ENCODE results near the gene MYH3. TPM values are rescaled to one million over a fixed set of nuclear protein-coding genes. Genes with fewer than 3 reads are reported as not detected.
A peak's percentile ranks its signal among the peaks of the same experiment; 100 is the strongest.

Gene MYH3
- total and polyA plus RNA-seq, 10 donors = 2.2 to 9.0 (median 4.9) TPM

DNA sequence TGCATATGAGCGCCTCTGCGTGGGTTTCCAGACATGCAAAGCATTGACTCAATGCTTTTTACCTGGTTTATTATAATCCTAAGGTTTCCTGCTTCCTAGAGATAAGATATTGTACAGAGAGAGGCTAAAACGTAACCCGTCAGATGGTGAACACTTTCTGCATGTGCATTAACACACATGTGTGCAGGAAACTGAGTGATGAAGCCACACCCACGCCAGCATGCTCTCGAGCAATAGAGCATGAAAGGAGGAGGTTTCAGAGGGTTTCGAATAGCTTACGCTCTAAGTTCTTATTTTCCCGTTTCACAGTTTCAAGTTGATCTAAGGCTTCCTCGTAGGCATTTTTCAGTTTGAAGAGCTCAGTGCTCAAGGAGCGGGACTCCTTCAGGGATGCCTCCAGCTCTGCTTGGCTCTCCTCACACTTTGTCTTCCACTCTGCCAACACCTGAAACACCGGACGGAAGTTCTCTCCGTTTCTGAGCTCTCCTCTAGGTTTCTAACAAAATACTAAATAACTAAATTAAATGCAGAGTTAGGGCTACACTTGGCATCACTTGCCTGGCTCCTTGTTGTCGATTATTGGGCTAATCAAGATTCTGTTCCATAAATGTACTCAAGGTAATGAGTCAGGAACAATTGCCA is 23.2 kb downstream of the MYH3 start:
- WGBS, 5 donors = 72 to 79% (median 75%) methylated on average over 15 of the region's 15 CpGs
- Histone ChIP-seq H3K4me3 (no peak overlapping the region), H3K36me3 (peaks cover 0 to 73% (median 13%) of the 10 kb centered on the region in 6 donors), H3K9me3 (no peaks in the 10 kb centered on the region), H3K27me3 (replicated peaks in 1 of 7) (no peaks in the 10 kb centered on the region), H3K27ac (no peak overlapping the region), H3K4me1 (peaks cover 0 to 12% (median 0%) of the 10 kb centered on the region in 6 donors)
- DNase-seq = peak; percentile 82
- intact Hi-C loops (cut with DNase I; ENCODE audit: low total_unique reads) = no loop called here
- TF ChIP-seq POLR2AphosphoS5 (IDR thresholded peaks at IDR 0.05) (no peak), POLR2A (IDR thresholded peaks at IDR 0.05) (no peak)
- TF ChIP-seq, protein P1, sequence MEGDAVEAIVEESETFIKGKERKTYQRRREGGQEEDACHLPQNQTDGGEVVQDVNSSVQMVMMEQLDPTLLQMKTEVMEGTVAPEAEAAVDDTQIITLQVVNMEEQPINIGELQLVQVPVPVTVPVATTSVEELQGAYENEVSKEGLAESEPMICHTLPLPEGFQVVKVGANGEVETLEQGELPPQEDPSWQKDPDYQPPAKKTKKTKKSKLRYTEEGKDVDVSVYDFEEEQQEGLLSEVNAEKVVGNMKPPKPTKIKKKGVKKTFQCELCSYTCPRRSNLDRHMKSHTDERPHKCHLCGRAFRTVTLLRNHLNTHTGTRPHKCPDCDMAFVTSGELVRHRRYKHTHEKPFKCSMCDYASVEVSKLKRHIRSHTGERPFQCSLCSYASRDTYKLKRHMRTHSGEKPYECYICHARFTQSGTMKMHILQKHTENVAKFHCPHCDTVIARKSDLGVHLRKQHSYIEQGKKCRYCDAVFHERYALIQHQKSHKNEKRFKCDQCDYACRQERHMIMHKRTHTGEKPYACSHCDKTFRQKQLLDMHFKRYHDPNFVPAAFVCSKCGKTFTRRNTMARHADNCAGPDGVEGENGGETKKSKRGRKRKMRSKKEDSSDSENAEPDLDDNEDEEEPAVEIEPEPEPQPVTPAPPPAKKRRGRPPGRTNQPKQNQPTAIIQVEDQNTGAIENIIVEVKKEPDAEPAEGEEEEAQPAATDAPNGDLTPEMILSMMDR (IDR thresholded peaks at IDR 0.05 in 8 of 11, conservative IDR thresholded peaks at IDR 0.05 in 3 of 11) = no peak

DNA sequence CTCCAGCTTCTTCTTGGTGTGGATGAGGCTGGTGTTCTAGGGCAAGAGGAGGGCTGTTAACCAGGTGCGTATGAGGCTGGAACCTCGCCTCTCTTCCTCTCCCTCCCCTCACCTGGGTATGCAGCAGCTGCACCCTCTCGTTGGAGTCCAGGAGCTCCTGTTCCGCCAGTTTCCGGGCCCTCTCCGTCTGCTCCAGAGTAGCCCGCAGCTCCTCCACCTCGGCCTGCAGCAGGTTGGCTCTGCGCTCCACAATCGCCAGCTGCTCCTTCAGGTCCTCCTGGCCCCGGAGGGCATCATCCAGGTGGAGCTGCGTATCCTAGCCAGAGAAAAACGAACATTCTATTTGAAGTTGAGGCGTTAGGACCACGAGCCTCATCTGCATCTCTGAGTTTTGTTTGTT is 25.4 kb downstream of the MYH3 start:
- no peak overlapping the region for H3K27ac ChIP-seq
- peaks cover 0 to 12% (median 0%) of the 10 kb centered on the region in 6 donors for H3K4me1 ChIP-seq
- no peaks in the 10 kb centered on the region for H3K9me3 ChIP-seq
- TF ChIP-seq, protein P1 (IDR thresholded peaks at IDR 0.05 in 8 of 11, conservative IDR thresholded peaks at IDR 0.05 in 3 of 11) = no peak
- no peak for TF ChIP-seq POLR2AphosphoS5 (IDR thresholded peaks at IDR 0.05)
- no peak for TF ChIP-seq POLR2A (IDR thresholded peaks at IDR 0.05)
- peaks cover 0 to 59% (median 5%) of the 10 kb centered on the region in 6 donors for H3K36me3 ChIP-seq
- WGBS, 5 donors = 87 to 92% (median 91%) methylated on average over 13 to 15 of the region's 15 CpGs
- intact Hi-C loops (cut with DNase I; ENCODE audit: low total_unique reads) = no loop called here
- no peak overlapping the region for H3K4me3 ChIP-seq
- peak; percentile 64 for DNase-seq
- H3K27me3 ChIP-seq (replicated peaks in 1 of 7) = no peaks in the 10 kb centered on the region

DNA sequence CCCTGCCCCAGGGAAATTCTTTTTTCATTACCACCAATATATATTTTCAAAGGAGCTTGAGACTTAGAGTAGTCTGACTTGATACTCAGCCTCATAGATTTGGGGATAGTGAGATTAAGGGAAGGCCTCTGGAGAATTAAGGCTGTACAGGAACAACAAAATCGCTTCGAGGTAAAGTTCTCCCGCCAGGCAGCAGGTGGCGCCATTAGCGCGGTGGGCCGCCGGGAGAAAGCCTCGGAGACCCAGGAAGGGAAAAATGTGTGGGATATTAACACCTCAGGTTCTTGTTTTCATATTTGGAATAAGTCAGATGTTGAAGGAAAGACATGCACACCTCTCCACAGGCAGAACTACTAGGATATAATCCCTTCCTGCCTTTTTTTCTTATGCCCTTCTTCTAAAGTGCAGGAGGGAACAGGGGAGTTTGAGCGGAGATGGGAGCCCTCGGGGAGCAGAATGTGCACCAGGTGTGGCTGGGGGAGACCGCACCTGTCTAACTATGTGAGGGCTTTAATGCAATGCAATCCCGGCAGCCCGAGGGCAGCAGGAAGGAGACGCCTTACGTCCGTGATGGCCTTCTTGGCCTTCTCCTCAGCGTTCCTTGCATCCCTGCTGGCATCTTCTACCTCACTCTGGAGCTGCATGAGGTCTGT is 25.9 kb downstream of the MYH3 start:
- no peak overlapping the region for H3K4me3 ChIP-seq
- H3K27me3 ChIP-seq (replicated peaks in 1 of 7) = no peaks in the 10 kb centered on the region
- H3K9me3 ChIP-seq = no peaks in the 10 kb centered on the region
- TF ChIP-seq POLR2AphosphoS5 (IDR thresholded peaks at IDR 0.05) = no peak
- TF ChIP-seq, protein P1 (IDR thresholded peaks at IDR 0.05 in 8 of 11, conservative IDR thresholded peaks at IDR 0.05 in 3 of 11) = peak in 9 of 11 experiments; percentile 36 to 82 (median 70)
- peaks cover 0 to 59% (median 5%) of the 10 kb centered on the region in 6 donors for H3K36me3 ChIP-seq
- peak; percentile 74 for DNase-seq
- intact Hi-C loops (cut with DNase I; ENCODE audit: low total_unique reads) = no loop called here
- H3K4me1 ChIP-seq = peaks cover 0 to 12% (median 0%) of the 10 kb centered on the region in 6 donors
- WGBS, 5 donors = 50 to 55% (median 52%) methylated on average over 18 of the region's 18 CpGs
- H3K27ac ChIP-seq = no peak overlapping the region

DNA sequence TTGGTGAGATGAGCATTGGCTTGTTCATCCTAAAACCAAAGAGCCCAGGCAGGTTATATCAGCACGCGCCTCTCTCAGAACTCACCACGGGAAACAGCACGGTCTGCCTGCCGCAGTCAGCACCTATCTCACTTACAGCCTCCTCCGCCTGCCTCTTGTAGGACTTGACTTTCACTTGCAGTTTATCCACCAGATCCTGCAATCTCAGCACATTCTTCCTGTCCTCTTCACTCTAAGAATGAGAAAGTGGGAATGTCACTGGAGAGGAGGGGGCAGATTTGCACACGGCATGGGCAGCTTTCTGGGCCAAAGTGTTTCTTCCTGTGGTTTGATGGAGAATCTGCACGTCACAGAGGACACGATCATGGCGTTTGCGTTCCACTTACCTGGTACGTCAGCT is 27.4 kb downstream of the MYH3 start:
- intact Hi-C loops (cut with DNase I; ENCODE audit: low total_unique reads) = no loop called here
- H3K4me3 ChIP-seq = no peak overlapping the region

More for the DNA sequence above, 27.4 kb downstream of the MYH3 start:
- no peak for TF ChIP-seq POLR2AphosphoS5 (IDR thresholded peaks at IDR 0.05)
- TF ChIP-seq, protein P1 (IDR thresholded peaks at IDR 0.05 in 8 of 11, conservative IDR thresholded peaks at IDR 0.05 in 3 of 11) = no peak
- TF ChIP-seq POLR2A (IDR thresholded peaks at IDR 0.05) = no peak
- DNase-seq = peak; percentile 39
- peaks cover 0 to 12% (median 0%) of the 10 kb centered on the region in 6 donors for H3K4me1 ChIP-seq
- no peak overlapping the region for H3K27ac ChIP-seq
- H3K36me3 ChIP-seq = peaks cover 0 to 49% (median 5%) of the 10 kb centered on the region in 6 donors
- no peaks in the 10 kb centered on the region for H3K9me3 ChIP-seq
- H3K27me3 ChIP-seq (replicated peaks in 1 of 7) = no peaks in the 10 kb centered on the region
- 82 to 93% (median 90%) methylated on average over 12 of the region's 12 CpGs for WGBS, 5 donors

Measured in spleen (tissue), 11 donors.